HEK293 (cell line): Measurements from ENCODE around the gene NAPA.

Experiments used
- HOXA7 ChIP-seq: sonication (generic); formaldehyde crosslinking; IDR thresholded peaks from 2 replicates; pipeline ENCODE4 v1.8.1; 2022; ENCODE audit warnings: missing genetic modification reagents, borderline replicate concordance
- KLF7 ChIP-seq: fragments of 450-650 bp; formaldehyde crosslinking; IDR thresholded peaks from 2 replicates; pipeline ENCODE4 v1.5.1; 2016; ENCODE audit warnings: missing biosample characterization, missing genetic modification characterization, borderline replicate concordance
- KLF9 ChIP-seq: fragments of 450-650 bp; formaldehyde crosslinking; IDR thresholded peaks from 2 replicates; pipeline ENCODE4 v1.5.1; 2016; ENCODE audit warnings: missing biosample characterization, missing genetic modification characterization, low read depth
- ZNF521 ChIP-seq: fragments of 450-650 bp; formaldehyde crosslinking; IDR thresholded peaks from 2 replicates; pipeline ENCODE4 v1.5.1; 2017; ENCODE audit warnings: missing biosample characterization, mild to moderate bottlenecking, missing genetic modification characterization

DNA sequence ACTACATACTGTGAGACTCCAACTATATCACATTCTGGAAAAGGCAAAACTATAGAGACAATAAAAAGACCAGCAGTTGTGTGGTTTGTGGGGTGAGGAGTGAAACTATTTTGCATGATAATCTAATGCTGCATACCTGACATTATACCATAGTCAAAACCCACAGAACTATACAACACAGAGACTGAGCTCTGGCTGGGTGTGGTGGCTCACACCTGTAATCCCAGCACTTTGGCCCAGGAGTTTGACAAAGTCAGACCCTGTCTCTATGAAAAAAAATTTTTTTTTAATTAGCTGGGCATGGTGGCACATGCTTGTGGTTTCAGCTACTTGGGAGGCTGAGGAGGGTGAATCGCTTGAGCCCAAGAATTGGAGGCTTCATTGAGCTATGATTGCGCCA lies 46.1 kb upstream of the NAPA start:
- TF ChIP-seq KLF7 (tag by site-specific recombination) (no peak), KLF9 (tag by site-specific recombination) (no peak), ZNF521 (tag by site-specific recombination) (no peak), HOXA7 (CRISPR knock-in tag) (no peak)
